Stomach (tissue), 4 donors: ENCODE measurements around the gene KYNU.

Source experiments
- POLR2A ChIP-seq, 4 donors: fragments of 450-650 bp; IDR thresholded peaks; one replicate each; pipeline ENCODE4 v1.6.1; 2016; ENCODE audit warnings: antibody characterized with exemption in 4 of 4, control low read depth in 2 of 4, mild to moderate bottlenecking in 1 of 4, moderate library complexity in 1 of 4
- POLR2AphosphoS5 ChIP-seq, 3 donors: sonication (generic); formaldehyde crosslinking; IDR thresholded peaks; one replicate each; pipeline ENCODE4 v1.6.1; 2016; ENCODE audit warnings: antibody characterized with exemption in 3 of 3
- TF ChIP-seq, protein P1 (sequence below), 7 experiments: fragments of 450-650 bp in 4 of 7; fragments of 200-600 bp in 3 of 7; sonication (generic) in 3 of 7; IDR thresholded peaks; one replicate each; pipeline ENCODE4 v1.5.1; 2016 to 2019; ENCODE audit warnings: antibody characterized with exemption in 7 of 7, control low read depth in 2 of 7, mild to moderate bottlenecking in 1 of 7

DNA sequence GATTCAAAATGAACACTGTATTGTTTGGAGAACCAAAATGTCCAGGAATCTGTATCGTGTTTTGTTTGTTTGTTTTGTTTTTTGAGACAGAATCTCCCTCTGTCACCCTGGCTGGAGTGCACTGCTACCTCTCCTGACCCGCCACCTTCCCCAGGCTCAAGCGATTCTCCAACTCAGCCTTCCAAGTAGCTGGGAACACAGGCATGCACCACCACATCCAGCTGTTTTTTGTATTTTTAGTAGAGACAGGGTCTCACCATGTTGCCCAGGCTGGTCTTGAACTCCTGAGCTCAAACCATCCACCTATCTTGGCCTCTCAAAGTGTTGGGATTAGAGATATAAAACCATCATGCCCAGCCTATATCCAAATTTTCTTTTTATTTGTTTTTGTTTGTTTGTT lies 74.6 kb downstream of the KYNU start:
- TF ChIP-seq, protein P1, sequence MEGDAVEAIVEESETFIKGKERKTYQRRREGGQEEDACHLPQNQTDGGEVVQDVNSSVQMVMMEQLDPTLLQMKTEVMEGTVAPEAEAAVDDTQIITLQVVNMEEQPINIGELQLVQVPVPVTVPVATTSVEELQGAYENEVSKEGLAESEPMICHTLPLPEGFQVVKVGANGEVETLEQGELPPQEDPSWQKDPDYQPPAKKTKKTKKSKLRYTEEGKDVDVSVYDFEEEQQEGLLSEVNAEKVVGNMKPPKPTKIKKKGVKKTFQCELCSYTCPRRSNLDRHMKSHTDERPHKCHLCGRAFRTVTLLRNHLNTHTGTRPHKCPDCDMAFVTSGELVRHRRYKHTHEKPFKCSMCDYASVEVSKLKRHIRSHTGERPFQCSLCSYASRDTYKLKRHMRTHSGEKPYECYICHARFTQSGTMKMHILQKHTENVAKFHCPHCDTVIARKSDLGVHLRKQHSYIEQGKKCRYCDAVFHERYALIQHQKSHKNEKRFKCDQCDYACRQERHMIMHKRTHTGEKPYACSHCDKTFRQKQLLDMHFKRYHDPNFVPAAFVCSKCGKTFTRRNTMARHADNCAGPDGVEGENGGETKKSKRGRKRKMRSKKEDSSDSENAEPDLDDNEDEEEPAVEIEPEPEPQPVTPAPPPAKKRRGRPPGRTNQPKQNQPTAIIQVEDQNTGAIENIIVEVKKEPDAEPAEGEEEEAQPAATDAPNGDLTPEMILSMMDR (IDR thresholded peaks at IDR 0.05): no peak
- TF ChIP-seq POLR2A (IDR thresholded peaks at IDR 0.05): no peak
- no peak for TF ChIP-seq POLR2AphosphoS5 (IDR thresholded peaks at IDR 0.05)
